GM13977 (cell line): ENCODE measurements around the gene PXT1.
"Not testable (repeated sequence)": the region's sequence is repeated elsewhere in the genome, so short reads cannot be mapped to it uniquely, and the experiment has no call there.

ENCODE experiments used
- DNase-seq: peaks from one replicate; pipeline ENCODE4 v3.0.0; 2012; ENCODE audit warnings: low spot score
- in situ Hi-C: fragments of 300-500 bp; cut with MboI; formaldehyde crosslinking; loops from one replicate; pipeline ENCODE4 v1.12.0; 2022; ENCODE audit warnings: low sequenced_read_pairs, low pct_unique_long_range_greater_than_20kb, mixed read lengths, inconsistent platforms; ENCODE audit not compliant: unreplicated experiment
- TF ChIP-seq, protein P1 (sequence below): IDR thresholded peaks from 2 replicates; pipeline ENCODE4 v1.5.1; 2012; ENCODE audit warnings: mild to moderate bottlenecking, control low read depth; ENCODE audit not compliant: insufficient read depth; ENCODE audit errors: extremely low read depth, missing control alignments

PXT1 gene

DNA sequence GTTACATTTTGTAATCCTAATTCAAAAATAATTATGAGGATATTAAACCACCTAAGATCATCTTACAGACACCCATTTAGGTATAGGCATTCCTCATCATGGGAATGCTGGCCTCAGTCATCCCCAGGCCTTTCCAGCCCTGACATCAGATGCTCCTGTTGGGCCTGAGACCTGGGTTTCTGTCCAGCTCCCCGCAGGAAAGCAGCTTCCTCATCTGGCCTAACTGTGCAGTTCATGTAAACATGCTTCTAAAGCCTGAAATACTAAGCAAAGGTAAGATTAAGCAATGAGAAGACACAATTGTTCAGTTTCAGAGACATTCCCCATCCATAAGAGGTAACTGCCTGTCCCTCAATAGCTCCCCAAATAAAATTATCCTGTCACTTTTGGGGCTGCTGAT, 74.2 kb downstream of the PXT1 start:
- DNase-seq: no peak
- TF ChIP-seq, protein P1, sequence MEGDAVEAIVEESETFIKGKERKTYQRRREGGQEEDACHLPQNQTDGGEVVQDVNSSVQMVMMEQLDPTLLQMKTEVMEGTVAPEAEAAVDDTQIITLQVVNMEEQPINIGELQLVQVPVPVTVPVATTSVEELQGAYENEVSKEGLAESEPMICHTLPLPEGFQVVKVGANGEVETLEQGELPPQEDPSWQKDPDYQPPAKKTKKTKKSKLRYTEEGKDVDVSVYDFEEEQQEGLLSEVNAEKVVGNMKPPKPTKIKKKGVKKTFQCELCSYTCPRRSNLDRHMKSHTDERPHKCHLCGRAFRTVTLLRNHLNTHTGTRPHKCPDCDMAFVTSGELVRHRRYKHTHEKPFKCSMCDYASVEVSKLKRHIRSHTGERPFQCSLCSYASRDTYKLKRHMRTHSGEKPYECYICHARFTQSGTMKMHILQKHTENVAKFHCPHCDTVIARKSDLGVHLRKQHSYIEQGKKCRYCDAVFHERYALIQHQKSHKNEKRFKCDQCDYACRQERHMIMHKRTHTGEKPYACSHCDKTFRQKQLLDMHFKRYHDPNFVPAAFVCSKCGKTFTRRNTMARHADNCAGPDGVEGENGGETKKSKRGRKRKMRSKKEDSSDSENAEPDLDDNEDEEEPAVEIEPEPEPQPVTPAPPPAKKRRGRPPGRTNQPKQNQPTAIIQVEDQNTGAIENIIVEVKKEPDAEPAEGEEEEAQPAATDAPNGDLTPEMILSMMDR: no peak
- in situ Hi-C loops: no loop called here

DNA sequence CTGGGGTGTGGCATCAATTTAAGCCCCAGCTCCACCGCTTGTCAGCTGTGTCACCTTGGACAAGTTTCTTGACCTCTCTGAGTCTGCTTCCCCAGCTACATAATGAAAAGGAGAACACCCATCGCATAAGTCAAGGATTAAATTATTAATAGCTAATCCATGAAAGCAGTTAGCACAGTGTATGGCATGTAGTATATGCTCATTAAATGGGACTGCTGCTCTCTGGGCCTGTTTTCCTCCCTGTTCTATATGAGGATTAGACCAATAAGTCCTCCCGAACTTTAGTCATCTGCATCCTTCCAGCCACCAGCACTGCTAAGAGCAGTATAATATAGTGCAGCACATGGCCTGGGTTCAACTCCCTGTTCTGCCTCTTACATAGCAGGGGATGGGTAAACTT, 74.9 kb downstream of the PXT1 start:
- TF ChIP-seq, protein P1: no peak
- DNase-seq: no peak
- in situ Hi-C loops: no loop called here

DNA sequence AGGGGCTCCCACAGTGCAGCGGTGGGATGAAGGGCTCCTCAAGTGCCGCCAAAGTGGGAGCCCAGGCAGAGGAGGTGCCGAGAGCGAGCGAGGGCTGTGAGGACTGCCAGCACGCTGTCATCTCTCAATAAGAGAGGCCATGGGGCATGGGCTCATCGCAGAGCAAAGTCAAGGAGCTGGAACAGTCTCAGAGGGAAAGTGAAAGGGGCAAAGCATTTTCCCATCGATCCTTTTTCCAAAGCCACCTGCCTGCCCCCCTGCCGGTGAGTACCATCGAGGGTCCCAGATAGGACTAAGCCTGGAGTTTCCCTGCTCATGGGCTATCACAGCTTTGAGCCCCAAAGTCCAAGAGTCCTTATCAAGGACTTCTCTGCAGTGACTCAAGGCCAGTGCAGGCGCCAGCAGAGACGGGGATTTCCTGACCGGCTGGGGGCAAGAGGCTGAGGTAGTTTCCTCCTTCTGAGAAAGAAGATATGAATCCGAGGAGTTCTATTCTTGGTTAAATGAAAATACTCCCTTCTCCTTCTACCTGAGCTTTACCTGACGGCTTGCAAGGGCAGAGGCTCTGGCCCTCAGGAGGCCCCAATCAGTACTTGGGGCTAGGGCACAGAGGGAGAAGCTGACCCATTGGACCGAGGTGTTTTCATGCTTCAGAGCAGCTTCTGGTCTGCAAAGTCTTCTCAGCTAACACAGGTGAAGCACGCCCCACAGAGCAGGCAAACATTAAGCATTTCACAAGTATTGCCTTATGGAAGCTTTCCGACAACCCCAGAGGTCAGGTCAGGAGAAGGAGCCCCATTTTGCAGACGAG, 77.8 kb downstream of the PXT1 start:
- in situ Hi-C loops: no loop called here
- TF ChIP-seq, protein P1: no peak
- peak; percentile 83 for DNase-seq

DNA sequence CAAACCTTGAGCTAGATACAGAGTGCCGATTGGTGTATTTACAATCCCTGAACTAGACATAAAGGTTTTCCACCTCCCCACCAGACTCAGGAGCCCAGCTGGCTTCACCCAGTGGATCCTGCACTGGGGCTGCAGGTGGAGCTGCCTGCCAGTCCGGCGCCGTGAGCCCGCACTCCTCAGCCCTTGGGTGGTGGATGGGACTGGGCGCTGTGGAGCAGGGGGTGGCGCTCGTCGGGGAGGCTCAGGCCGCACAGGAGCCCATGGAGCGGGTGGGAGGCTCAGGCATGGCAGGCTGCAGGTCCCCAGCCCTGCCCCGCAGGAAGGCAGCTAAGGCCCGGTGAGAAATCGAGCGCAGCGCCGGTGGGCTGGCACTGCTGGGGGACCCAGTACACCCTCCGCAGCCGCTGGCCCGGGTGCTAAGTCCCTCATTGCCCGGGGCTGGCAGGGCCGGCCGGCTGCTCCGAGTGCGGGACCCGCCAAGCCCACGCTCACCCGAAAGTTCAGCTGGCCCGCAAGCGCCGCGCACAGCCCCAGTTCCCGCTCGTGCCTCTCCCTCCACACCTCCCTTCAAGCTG, 78.5 kb downstream of the PXT1 start:
- in situ Hi-C loops, DNase-seq: not testable (repeated sequence)

DNA sequence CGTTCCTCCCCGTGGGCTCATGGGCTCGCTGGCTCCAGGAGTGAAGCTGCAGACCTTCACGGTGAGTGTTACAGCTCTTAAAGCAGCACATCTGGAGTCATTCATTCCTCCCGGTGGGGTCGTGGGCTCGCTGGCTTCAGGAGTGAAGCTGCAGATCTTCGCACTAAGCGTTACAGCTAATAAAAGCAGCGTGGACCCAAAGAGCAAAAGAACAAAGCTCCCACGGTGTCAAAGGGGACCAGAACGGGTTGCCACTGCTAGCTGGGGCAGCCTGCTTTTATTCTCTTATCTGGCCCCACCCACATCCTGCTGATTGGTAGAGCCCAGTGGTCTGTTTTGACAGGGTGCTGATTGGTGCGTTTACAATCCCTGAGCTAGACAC, 79.3 kb downstream of the PXT1 start:
- DNase-seq, in situ Hi-C loops: not testable (repeated sequence)

DNA sequence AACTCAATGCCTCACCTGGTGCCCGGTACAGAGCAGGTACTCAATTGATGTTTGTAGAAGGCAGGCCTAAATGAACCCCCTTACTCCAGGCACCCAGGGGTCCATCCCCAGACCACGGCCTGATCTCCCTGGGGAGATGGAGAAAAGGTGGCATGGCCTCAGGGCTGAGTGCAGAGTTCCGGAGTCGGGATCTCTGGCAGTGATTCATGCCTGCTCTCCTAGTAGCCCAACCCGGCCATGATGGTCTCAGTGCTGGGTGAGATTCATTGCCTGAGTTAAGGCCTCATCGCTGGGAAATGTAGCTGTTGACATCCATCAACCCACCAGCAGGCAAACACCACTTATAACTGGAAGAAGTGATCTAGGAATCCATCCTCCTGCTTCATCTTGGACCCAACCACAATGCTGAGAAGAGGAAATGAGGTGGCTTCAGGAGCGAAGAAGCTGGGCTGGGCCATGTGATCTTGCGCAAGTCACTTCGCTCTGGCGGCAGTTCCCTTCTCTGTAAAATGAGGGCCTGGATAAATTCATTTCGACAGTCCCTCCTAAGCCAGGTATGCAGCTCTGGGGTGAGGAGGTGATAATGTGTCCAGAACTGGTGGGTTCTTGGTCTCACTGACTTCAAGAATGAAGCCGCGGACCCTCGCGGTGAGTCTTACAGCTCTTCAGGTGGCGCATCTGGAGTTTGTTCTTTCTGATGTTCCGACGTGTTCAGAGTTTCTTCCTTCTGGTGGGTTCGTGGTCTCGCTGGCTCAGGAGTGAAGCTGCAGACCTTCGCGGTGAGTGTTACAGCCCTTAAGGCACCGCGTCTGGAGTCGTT, 79.9 kb downstream of the PXT1 start:
- DNase-seq: no peak
- in situ Hi-C loops: no loop called here

DNA sequence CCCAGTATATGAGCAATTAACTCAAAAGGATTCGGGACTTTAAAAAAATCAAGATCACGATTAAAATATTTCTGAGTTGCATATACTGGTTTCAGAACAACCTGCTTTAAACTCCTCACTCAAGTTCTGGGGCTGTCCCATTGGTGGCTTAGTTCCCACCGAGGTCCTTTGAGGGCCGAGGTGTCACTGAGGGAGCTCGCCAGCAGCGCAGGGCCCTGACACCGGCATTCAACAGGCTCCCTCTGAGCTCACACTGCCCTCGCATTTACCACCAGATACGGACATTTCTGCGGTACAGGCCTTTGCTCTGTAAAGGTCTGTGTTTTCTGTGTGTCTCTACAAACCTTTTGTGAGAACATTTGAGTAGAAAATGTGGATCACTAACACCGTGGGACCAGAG, 81.6 kb downstream of the PXT1 start:
- DNase-seq: no peak
- in situ Hi-C loops: no loop called here
- TF ChIP-seq, protein P1: no peak

More for the DNA sequence above, 79.9 kb downstream of the PXT1 start:
- TF ChIP-seq, protein P1: no peak
